Left lung (tissue), 10 donors: ENCODE data around the gene WWP2. TPM values are rescaled to one million over a fixed set of nuclear protein-coding genes. Genes with fewer than 3 reads are reported as not detected.
"Not testable (repeated sequence)": the region's sequence is repeated elsewhere in the genome, so short reads cannot be mapped to it uniquely, and the experiment has no call there.

Experiments used
- ATAC-seq: fragments of 200-7000 bp; cut with Tn5 transposase; one replicate; pipeline ENCODE4 v1.9.1; 2020; ENCODE audit warnings: moderate library complexity
- DNase-seq, 4 donors: peaks; one replicate each; pipeline ENCODE4 v3.0.0-alpha.2; 2013 to 2020
- H3K27ac ChIP-seq, 2 donors: fragments of 200-600 bp; sonication (generic) in 1 of 2; one replicate each; pipeline versions ENCODE4 v1.5.0 to v1.8.0; 2020 to 2021
- H3K27me3 ChIP-seq, 2 donors: fragments of 200-600 bp; sonication (generic) in 1 of 2; one replicate each; pipeline versions ENCODE4 v1.5.0 to v1.8.0; 2020 to 2021
- H3K36me3 ChIP-seq, 2 donors: fragments of 200-600 bp; sonication (generic) in 1 of 2; one replicate each; pipeline versions ENCODE4 v1.5.0 to v1.8.0; 2020 to 2021
- H3K4me1 ChIP-seq, 2 donors: fragments of 200-600 bp; one replicate each; pipeline ENCODE4 v1.8.0; 2021
- H3K4me3 ChIP-seq, 2 donors: fragments of 200-600 bp; sonication (generic) in 1 of 2; one replicate each; pipeline versions ENCODE4 v1.5.0 to v1.8.0; 2020 to 2021; ENCODE audit warnings: mild to moderate bottlenecking in 1 of 2
- H3K9me3 ChIP-seq, 2 donors: fragments of 200-600 bp; sonication (generic) in 1 of 2; one replicate each; pipeline versions ENCODE4 v1.5.0 to v1.8.0; 2020 to 2021
- intact Hi-C, 2 donors: fragments of 100-400 bp; cut with DNase I; formaldehyde crosslinking; loops; one replicate each; pipeline versions ENCODE4 v1.11.2 to v1.14.2; 2022
- polyA plus RNA-seq, 6 donors: library from polyadenylated mRNA; unstranded; fragments of 120-200 nt; gene quantifications; one replicate each; pipeline ENCODE4 v1.2.1, GENCODE V29; 2013; ENCODE audit not compliant: insufficient read length in 6 of 6
- total RNA-seq, 2 donors: library from RNA; stranded (reverse); fragmentation: NEBNext Ultra II Directional; extraction: Animal tissue kit (Norgen Biotek cat#: 25700); gene quantifications; one replicate each; pipeline ENCODE4 v1.2.1, GENCODE V29; 2021
- TF ChIP-seq, protein P1 (sequence below), 2 donors: fragments of 200-600 bp; sonication (generic) in 1 of 2; IDR thresholded peaks; one replicate each; pipeline versions ENCODE4 v1.5.0 to v1.8.0; 2021; ENCODE audit warnings: antibody characterized with exemption in 2 of 2
- donor health status: DM: no; HTN: yes; CAD: no.
- donor health status: DM: no; HTN: no; CAD: no.

Gene WWP2
- total and polyA plus RNA-seq, 8 donors = 30.2 to 73.0 (median 34.6) TPM

DNA sequence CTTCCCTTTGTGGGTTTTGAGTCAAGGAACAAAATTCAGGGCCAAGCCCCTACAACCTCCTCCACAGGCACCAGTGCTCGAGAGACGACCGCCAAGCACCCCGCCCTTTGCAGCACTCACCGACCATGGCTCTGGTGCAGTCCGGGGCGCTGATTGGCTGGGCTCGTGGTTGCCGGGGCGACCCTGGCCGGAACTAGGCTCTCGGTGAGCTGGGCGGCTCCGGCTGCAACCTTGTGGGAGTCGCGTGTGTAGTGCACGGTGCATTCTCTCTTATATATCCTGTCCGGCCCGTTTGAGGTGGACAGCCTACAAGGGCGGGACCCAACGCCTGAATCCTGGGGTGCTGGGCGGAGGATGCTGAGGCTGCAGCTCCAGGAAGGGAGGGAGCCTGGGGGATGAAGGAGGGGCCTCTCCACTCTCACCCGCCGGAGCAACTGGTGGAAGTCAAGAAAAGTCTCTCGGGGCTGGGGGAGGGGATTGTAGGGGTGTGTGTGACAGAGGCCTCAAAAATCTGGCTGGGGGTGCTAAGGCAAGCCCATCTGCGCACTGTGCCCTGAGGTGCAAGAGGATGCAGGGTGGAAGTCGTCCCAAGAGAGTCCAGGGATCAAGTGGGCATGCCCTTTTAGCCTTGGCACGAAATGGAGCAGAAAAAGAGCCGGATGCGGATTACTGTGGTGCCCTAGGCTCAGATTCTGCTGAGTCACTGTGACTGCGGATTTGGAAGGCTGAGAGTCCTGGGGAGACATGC, 35.6 kb upstream of the WWP2 start, which contains the start of gene NQO1:
TSS of gene NQO1 (minus strand) at position 248 of the 748 bp plus-strand sequence. CDS start at position 127, 121 bp downstream.
- Histone ChIP-seq H3K4me3 (peak within 1 kb of the TSS; percentile 37 to 51), H3K36me3 (no peaks in the 10 kb centered on the region), H3K27me3 (no peaks in the 10 kb centered on the region), H3K27ac (peak within 1 kb of the TSS; percentile 80 to 88), H3K4me1 (peaks cover 8 to 43% of the 10 kb centered on the region in 2 donors), H3K9me3 (no peaks in the 10 kb centered on the region)
- TF ChIP-seq, protein P1, sequence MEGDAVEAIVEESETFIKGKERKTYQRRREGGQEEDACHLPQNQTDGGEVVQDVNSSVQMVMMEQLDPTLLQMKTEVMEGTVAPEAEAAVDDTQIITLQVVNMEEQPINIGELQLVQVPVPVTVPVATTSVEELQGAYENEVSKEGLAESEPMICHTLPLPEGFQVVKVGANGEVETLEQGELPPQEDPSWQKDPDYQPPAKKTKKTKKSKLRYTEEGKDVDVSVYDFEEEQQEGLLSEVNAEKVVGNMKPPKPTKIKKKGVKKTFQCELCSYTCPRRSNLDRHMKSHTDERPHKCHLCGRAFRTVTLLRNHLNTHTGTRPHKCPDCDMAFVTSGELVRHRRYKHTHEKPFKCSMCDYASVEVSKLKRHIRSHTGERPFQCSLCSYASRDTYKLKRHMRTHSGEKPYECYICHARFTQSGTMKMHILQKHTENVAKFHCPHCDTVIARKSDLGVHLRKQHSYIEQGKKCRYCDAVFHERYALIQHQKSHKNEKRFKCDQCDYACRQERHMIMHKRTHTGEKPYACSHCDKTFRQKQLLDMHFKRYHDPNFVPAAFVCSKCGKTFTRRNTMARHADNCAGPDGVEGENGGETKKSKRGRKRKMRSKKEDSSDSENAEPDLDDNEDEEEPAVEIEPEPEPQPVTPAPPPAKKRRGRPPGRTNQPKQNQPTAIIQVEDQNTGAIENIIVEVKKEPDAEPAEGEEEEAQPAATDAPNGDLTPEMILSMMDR (IDR thresholded peaks at IDR 0.05) = no peak
- DNase-seq (peak; percentile 63 to 98 (median 84)), ATAC-seq (peak; percentile 97)
- intact Hi-C loops = no loop called here

DNA sequence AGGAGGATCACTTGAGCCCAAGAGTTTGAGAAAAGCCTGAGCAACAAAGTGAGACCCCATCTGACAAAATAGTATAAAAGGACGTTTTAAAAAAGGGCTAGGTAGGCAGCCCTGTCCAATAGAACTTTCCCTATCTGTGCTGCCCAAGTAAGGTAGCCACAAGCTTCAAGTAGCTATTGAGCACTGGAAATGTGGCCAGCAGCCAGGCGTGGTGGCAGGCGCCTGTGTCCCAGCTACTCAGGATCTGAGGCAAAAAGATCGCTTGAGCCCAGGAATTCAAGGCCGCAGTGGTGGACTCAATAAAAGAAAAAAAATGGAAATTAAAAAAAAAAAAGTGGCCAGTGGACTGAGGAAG, 34.2 kb upstream of the WWP2 start:
- DNase-seq (peak in 2 of 4 donors; percentile 86), ATAC-seq (peak; percentile 67)
- Histone ChIP-seq H3K9me3 (no peaks in the 10 kb centered on the region), H3K27ac (peak overlapping the region; percentile 80 to 88), H3K4me1 (peaks cover 8 to 43% of the 10 kb centered on the region in 2 donors), H3K4me3 (peak overlapping the region in 1 of 2 donors; percentile 51), H3K36me3 (no peaks in the 10 kb centered on the region), H3K27me3 (no peaks in the 10 kb centered on the region)
- intact Hi-C loops = no loop called here
- TF ChIP-seq, protein P1 (IDR thresholded peaks at IDR 0.05) = no peak

DNA sequence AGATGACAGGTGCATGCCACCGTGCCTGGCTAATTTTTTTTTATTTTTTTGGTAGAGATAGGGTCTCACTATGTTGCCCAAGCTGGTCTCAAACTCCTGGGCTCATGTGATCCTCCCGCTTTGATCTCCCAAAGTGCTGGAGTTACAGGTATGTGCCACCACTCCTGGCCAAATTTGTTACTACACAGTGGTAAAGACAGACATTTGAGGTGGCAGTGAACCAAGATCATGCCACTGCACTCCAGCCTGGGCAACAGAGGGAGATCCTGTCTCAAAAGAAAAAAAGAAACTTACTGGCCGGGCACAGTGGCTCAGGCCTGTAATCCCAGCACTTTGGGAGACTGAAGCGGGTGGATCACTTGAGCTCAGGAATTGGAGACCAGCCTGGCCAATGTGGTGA, 33.1 kb upstream of the WWP2 start:
- H3K27ac ChIP-seq, H3K27me3 ChIP-seq, DNase-seq, H3K9me3 ChIP-seq, intact Hi-C loops, ATAC-seq, H3K4me3 ChIP-seq, H3K36me3 ChIP-seq: not testable (repeated sequence)
- H3K4me1 ChIP-seq = peaks cover 8 to 43% of the 10 kb centered on the region in 2 donors

DNA sequence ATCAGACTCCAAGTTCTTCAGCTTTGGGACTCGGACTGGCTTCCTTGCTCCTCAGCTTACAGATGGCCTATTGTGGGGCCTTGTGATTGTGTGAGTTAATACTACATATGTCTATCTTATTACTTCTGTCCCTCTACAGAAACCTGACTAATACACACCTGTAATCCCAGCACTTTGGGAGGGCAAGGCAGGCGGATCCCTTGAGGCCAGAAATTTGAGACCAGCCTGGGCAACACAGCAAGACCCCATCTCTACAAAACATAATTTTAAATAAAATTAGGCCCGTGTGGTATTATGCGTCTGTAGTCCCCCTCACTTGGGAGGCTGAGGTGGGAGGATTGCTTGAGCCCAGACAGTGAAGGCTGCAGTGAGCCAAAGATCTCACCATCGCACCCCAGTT, 30.9 kb upstream of the WWP2 start:
- ATAC-seq, intact Hi-C loops, H3K4me3 ChIP-seq: not testable (repeated sequence)

DNA sequence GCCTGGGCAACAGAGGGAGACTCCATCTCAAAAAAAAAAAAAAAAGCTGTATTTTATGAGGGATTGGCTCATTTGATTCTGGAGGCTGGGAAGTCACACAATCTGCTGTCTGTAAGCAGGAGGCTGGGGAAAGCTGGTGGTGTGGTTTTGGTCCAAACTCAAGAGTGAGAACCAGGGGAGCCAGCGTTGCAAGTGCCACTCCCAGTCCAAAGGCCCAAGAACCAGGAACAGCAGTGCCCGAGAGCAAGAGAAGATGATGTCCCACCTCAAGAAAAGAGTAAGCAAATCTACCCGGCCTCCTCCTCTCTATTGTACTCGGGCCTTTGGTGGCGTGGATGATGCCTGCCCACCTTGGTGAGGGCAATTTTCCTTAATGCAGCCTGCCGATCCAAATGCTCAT, 30.0 kb upstream of the WWP2 start:
- Histone ChIP-seq H3K36me3 (no peaks in the 10 kb centered on the region), H3K27me3 (no peaks in the 10 kb centered on the region), H3K4me3 (no peak overlapping the region), H3K4me1 (peaks cover 4 to 17% of the 10 kb centered on the region in 2 donors), H3K27ac (no peak overlapping the region), H3K9me3 (no peaks in the 10 kb centered on the region)
- ATAC-seq = no peak
- no peak for DNase-seq
- TF ChIP-seq, protein P1 (IDR thresholded peaks at IDR 0.05) = no peak
- intact Hi-C loops = no loop called here

More for the DNA sequence above, 30.9 kb upstream of the WWP2 start:
- H3K36me3 ChIP-seq, H3K27me3 ChIP-seq, H3K9me3 ChIP-seq, H3K27ac ChIP-seq, DNase-seq: not testable (repeated sequence)
- H3K4me1 ChIP-seq = peaks cover 8 to 24% of the 10 kb centered on the region in 2 donors

DNA sequence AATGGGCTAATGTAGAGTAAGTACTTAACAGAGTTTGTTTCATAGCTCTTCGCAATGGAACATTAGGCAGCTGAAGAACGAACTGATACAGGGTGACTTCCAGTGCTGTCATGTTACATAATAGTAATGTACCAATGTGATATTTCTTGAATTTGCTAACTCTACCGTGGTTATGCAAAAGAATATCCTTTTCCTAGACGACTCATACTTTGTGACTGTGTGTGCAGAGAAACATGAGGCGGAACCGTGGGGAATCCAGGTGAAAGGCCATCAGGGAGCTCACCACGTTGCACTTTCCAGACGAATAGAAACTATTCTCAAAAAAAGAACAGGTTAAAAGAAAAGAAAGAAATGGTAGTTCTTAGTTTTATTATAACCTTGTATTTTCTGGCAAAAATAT, 20.6 kb upstream of the WWP2 start:
- no peaks in the 10 kb centered on the region for H3K27me3 ChIP-seq
- TF ChIP-seq, protein P1 (IDR thresholded peaks at IDR 0.05) = no peak
- peaks cover 0 to 74% of the 10 kb centered on the region in 2 donors for H3K36me3 ChIP-seq
- intact Hi-C loops = no loop called here
- H3K27ac ChIP-seq = peak overlapping the region in 1 of 2 donors; percentile 1
- no peaks in the 10 kb centered on the region for H3K9me3 ChIP-seq
- no peak for DNase-seq
- ATAC-seq = no peak
- peaks cover 0 to 15% of the 10 kb centered on the region in 2 donors for H3K4me1 ChIP-seq
- no peak overlapping the region for H3K4me3 ChIP-seq
